IPS DF 6.9 (cell line): ENCODE measurements around the gene TRABD2B.

Experiments used
- DNase-seq: peaks from one replicate; pipeline ENCODE4 v3.0.0-alpha.2; 2013; ENCODE audit warnings: low read depth, low spot score
- H3K27ac ChIP-seq: one replicate; pipeline ENCODE4 v1.5.1; 2013; ENCODE audit warnings: low read length, control low read depth
- H3K27me3 ChIP-seq: 2 replicates; pipeline ENCODE4 v1.6.1; 2013; ENCODE audit warnings: mild to moderate bottlenecking, low read length; ENCODE audit not compliant: control insufficient read depth, insufficient read depth
- H3K36me3 ChIP-seq: 2 replicates; pipeline ENCODE4 v1.6.1; 2013; ENCODE audit warnings: low read length; ENCODE audit not compliant: control insufficient read depth, insufficient read depth
- H3K4me1 ChIP-seq: 2 replicates; pipeline ENCODE4 v1.6.1; 2013; ENCODE audit warnings: low read length; ENCODE audit not compliant: control insufficient read depth, insufficient read depth
- H3K4me3 ChIP-seq: 2 replicates; pipeline ENCODE4 v1.5.1; 2013; ENCODE audit warnings: mild to moderate bottlenecking, low read length
- H3K9me3 ChIP-seq: 2 replicates; pipeline ENCODE4 v1.6.1; 2013; ENCODE audit warnings: low read length, inconsistent platforms; ENCODE audit not compliant: control insufficient read depth, insufficient read depth
- WGBS: extraction: QIAGEN DNeasy Blood & Tissue Kit; methylation state at CpG from one replicate; pipeline ENCODE4 v1.1.7; 2013; ENCODE audit warnings: mixed read lengths, missing lambda C conversion rate; ENCODE audit not compliant: insufficient read length, insufficient coverage; 5-methylcytosine and 5-hydroxymethylcytosine counted together

The TRABD2B gene

DNA sequence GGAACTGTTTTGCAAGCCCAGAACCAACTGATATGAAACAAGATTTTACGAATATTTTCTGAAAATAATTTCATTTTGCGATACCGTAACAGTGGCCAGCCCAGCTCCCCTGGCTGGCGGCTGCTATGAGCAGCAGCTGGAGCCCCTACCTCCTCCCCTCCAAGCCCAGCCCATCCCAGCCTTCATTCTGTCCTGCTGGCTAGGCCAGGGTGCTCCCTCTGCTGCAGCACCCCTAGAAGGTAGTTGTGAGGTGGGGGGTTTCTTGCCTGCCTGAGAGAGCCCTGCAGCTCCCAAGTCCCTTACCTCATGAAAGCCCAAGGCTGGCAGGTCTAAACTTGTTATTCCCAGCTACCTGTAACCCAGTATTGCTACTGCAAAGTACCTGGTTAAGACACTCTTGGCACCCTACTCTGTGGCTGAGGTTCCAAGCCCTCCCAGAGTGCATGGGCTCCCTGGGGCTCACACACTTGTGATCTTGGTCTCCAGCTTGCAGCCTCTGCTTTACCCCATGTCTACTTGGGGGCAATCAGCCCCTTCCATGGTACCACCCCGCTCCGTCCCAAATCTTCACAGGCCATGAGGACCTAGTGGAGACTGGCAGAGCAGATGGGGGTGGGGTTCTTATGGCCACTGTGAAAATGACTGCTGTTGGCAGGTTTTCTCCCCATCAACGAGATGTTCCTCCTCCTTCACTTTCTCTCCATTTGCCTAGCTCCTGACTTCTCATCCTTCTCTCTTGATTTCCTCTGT is 239.8 kb downstream of the TRABD2B start:
- Histone ChIP-seq H3K4me1 (no peaks in the 10 kb centered on the region), H3K4me3 (no peak overlapping the region), H3K27ac (no peak overlapping the region), H3K27me3 (no peaks in the 10 kb centered on the region), H3K9me3 (no peaks in the 10 kb centered on the region), H3K36me3 (no peaks in the 10 kb centered on the region)
- no CpG with 5 or more reads among the region's 7 CpGs for WGBS
- DNase-seq: no peak

- Histone ChIP-seq H3K4me1 (0 out of 2 replicates have a peak, but pooled peaks cover 1% of the 10 kb centered on the region), H3K27me3 (no peaks in the 10 kb centered on the region), H3K4me3 (no peak overlapping the region), H3K9me3 (no peaks in the 10 kb centered on the region), H3K36me3 (no peaks in the 10 kb centered on the region), H3K27ac (no peak overlapping the region)
- no CpG with 5 or more reads among the region's 8 CpGs for WGBS
- no peak for DNase-seq
Observed at GRCh38 chr1:47756411-47756810, 240.8 kb downstream of the TRABD2B start.

DNA sequence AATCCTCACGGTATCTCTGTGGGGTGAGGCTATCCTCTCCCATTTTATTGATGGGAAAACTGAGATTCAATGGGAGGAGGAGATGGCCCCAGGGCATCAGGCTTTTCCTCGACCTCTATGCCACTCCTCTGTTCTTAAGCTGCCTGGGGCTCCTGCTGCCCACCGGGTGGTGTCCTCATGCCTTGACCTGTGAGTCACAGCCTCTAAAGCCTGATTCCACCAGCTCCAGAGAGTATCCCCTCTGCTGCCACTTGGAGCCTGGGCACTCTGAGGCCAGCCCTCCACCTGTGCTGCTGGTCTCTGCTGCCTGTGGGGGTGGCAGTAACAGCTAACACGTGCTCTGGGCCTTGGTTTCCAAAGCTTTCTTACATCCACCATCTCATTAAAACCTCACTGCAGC is 241.2 kb downstream of the TRABD2B start:
- no peak for DNase-seq
- no peaks in the 10 kb centered on the region for H3K27me3 ChIP-seq
- H3K9me3 ChIP-seq: no peaks in the 10 kb centered on the region
- H3K36me3 ChIP-seq: no peaks in the 10 kb centered on the region
- WGBS: no CpG with 5 or more reads among the region's 4 CpGs
- 0 out of 2 replicates have a peak, but pooled peaks cover 1% of the 10 kb centered on the region for H3K4me1 ChIP-seq
- no peak overlapping the region for H3K4me3 ChIP-seq
- no peak overlapping the region for H3K27ac ChIP-seq

DNA sequence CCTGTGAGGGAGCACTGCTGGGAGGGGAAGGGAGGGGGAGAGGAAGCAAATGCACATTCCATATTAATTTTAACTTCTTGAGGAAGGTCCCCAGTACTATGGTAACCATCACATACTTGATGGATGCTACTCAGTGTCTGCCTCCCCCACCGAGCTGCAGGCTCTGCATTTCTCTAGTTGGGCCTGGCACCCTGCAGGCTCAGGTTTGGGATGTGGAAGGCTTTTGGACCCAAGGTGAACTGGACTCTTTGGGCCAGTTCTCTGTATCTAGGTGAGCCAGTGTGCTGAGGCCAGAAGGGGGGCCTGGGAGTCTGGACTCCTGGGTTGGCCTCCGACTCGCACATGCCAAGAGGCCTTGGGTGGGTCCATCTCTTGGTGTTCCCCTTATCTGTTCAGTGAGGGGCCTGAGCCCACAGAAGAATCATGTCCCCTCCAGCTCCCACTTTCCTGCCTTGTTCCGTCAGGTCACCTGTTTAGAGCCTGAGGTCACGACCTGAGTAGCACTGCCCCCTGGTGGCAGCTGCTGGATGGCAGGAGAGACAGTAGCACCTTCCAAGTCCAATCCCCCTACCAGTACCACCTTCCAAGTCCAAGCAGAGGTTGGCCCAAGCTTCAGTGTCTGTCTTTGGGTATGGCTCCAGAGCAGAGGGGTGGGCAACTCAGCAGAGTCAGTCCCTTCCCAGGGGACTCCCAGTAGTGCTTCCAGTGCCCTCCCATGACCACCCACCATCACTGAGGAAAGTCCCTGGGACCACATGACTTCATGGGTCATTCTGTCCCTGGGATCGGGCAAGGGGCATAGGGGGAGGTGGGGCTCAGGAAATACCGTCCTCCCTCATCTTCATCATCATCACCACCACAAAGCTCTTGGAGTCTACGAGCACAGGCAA is 241.8 kb downstream of the TRABD2B start:
- WGBS: no CpG with 5 or more reads among the region's 8 CpGs
- H3K27me3 ChIP-seq: no peaks in the 10 kb centered on the region
- 0 out of 2 replicates have a peak, but pooled peaks cover 1% of the 10 kb centered on the region for H3K4me1 ChIP-seq
- H3K4me3 ChIP-seq: no peak overlapping the region
- no peaks in the 10 kb centered on the region for H3K36me3 ChIP-seq
- peak; percentile 74 for DNase-seq
- H3K9me3 ChIP-seq: no peaks in the 10 kb centered on the region
- no peak overlapping the region for H3K27ac ChIP-seq

DNA sequence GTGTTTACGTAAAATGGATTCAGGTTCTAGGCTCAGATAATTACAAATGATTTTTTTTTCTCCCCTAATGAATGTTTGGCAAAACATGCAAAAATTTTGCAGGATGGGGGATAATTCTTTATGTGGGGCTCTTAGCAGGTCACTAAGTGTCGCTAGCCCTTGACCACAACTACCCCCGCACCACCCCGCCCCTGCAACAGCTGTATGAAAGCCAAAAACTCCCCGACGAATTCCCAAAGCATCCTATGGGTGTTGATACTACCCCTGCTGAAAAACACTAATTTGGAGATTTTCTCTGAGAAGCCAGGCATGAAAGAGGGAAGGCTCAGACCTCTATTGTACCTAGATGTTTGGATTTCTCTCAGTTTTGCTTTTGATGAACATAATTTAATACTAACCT is 243.0 kb downstream of the TRABD2B start:
- WGBS: no CpG with 5 or more reads among the region's 6 CpGs
- Histone ChIP-seq H3K27me3 (no peaks in the 10 kb centered on the region), H3K27ac (no peak overlapping the region), H3K4me1 (0 out of 2 replicates have a peak, but pooled peaks cover 1% of the 10 kb centered on the region), H3K4me3 (no peak overlapping the region), H3K36me3 (no peaks in the 10 kb centered on the region), H3K9me3 (no peaks in the 10 kb centered on the region)
- DNase-seq: no peak

DNA sequence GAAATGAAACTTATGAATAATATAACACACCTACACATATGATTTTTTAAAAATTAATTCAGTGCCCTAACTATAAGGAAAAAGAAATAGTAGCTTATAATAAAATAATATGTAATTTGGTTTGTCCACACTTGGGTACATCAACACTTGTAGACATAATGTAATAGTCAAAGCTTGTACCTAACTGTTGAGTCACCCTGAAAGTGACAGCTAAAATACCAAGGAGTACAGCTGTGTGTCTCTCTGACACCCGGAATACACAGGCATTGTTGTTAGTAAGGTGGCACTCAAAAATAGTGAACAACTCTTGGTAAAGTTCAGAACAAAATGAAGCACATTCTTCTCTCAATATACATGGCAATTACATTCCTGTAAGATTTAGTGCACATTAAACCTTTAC is 243.4 kb downstream of the TRABD2B start:
- Histone ChIP-seq H3K36me3 (no peaks in the 10 kb centered on the region), H3K27ac (no peak overlapping the region), H3K9me3 (no peaks in the 10 kb centered on the region), H3K27me3 (no peaks in the 10 kb centered on the region), H3K4me1 (0 out of 2 replicates have a peak, but pooled peaks cover 1% of the 10 kb centered on the region), H3K4me3 (no peak overlapping the region)
- WGBS: no CpG with 5 or more reads among the region's 1 CpG
- no peak for DNase-seq

- no CpG with 5 or more reads among the region's 12 CpGs for WGBS
- Histone ChIP-seq H3K9me3 (no peaks in the 10 kb centered on the region), H3K36me3 (no peaks in the 10 kb centered on the region), H3K4me1 (0 out of 2 replicates have a peak, but pooled peaks cover 1% of the 10 kb centered on the region), H3K27me3 (no peaks in the 10 kb centered on the region), H3K4me3 (no peak overlapping the region), H3K27ac (no peak overlapping the region)
- no peak for DNase-seq
Observed at GRCh38 chr1:47752559-47752958, 244.6 kb downstream of the TRABD2B start.

DNA sequence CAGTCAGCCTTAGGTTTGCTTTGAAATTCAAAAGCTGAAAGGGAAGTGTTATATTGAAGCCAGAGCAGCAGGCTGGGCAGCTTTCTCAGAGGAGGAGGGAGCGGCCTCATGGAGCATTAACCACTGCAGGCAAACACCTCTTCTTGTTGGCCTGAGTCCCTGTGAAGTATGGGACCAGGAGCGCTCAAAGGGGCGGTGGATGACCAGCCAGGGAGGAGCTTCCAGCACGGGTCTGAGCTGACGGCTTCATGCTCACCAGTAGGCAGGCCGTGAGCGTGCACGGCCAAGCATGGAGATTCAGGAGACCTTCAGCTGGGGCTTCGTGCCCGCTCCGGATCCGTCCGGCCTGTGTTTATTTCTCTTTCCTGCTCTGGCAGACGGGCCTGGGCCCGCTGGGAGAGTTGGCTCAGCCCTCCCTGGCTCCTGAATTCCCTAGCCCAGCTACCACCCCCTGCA is 245.2 kb downstream of the TRABD2B start:
- H3K4me3 ChIP-seq: no peak overlapping the region
- no CpG with 5 or more reads among the region's 15 CpGs for WGBS
- no peaks in the 10 kb centered on the region for H3K36me3 ChIP-seq
- no peak for DNase-seq
- 0 out of 2 replicates have a peak, but pooled peaks cover 1% of the 10 kb centered on the region for H3K4me1 ChIP-seq
- no peaks in the 10 kb centered on the region for H3K27me3 ChIP-seq
- H3K9me3 ChIP-seq: no peaks in the 10 kb centered on the region
- H3K27ac ChIP-seq: no peak overlapping the region

- WGBS: no CpG with 5 or more reads among the region's 4 CpGs
- DNase-seq: no peak
- no peak overlapping the region for H3K4me3 ChIP-seq
Observed at GRCh38 chr1:47751193-47751592, 246.0 kb downstream of the TRABD2B start.

DNA sequence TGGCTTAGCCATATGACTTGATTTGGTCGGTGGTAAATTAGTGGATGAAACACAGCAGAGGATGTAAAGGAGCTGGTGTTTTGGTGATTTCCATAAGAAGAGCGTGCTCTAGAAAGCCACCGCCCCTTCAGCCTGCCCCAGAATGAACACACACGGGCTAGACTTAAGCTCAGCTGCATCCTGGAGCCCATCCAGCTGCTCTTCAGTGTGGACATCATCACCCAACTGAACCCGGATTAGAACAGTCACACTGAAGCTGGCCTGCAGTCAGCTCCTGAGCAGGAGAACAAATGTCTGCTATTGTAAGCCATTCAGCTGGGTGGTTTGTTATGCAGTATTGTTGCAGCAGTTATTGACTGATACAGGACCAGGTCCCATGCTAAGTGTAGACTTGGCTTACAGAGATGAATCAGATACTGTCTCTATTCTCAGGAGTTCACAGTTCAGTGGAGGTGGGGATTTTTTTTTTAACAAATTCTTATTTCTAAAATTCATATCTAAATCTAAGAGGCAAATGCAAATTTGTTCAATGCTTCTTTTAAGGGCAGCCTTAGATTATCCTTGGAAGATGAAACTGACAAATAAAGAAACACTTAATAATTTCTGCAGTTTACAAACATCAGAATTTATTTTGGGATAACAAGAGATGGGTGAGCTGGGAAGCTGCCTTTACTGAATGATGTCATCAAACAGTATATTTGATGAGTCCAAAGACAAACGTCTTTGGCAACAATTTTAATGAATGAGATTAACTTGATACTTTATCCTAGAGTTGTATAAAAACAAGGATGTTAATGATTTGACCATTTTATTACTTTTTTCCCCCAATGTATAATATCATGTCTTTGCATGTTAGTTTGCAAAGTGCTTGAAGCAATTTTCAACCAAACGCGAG is 251.2 kb downstream of the TRABD2B start:
- WGBS: no CpG with 5 or more reads among the region's 8 CpGs
- no peak overlapping the region for H3K27ac ChIP-seq
- no peak for DNase-seq
- no peak overlapping the region for H3K4me3 ChIP-seq
- H3K36me3 ChIP-seq: no peaks in the 10 kb centered on the region
- no peaks in the 10 kb centered on the region for H3K9me3 ChIP-seq
- no peaks in the 10 kb centered on the region for H3K4me1 ChIP-seq
- H3K27me3 ChIP-seq: no peaks in the 10 kb centered on the region

More at GRCh38 chr1:47751193-47751592, 246.0 kb downstream of the TRABD2B start:
- no peak overlapping the region for H3K27ac ChIP-seq
- H3K9me3 ChIP-seq: no peaks in the 10 kb centered on the region
- no peaks in the 10 kb centered on the region for H3K27me3 ChIP-seq
- no peaks in the 10 kb centered on the region for H3K36me3 ChIP-seq
- H3K4me1 ChIP-seq: 0 out of 2 replicates have a peak, but pooled peaks cover 1% of the 10 kb centered on the region
